HG02678 (cell line): ENCODE data around the gene SPAG16.

Source experiments
- ATAC-seq: cut with Tn5 transposase; IDR thresholded peaks from one replicate; pipeline ENCODE4 v1.9.1; 2021; ENCODE audit warnings: mild to moderate bottlenecking, moderate library complexity; ENCODE audit not compliant: unreplicated experiment

SPAG16 gene

GRCh38 chr2:213789940-213790339 is 505.7 kb downstream of the SPAG16 start:
- ATAC-seq: no peak

DNA sequence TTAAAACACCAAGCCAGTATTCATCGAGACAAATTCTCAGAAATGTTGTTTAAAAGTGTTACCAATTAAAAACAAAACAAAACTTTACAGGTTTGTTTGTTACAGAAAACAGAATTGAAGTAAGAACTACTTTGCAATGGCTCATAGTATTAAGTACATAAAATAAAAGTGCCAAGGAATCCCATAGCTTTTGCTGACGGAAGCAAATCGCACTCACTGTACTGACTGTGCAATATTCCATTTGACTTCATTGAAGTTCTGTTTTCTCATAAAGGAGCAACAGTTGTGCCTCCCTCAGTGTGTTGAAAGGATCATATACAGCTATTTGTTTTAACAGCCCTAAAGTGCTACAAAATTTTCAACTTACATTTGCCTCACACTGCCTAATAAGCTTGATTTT is 507.8 kb downstream of the SPAG16 start:
- no peak for ATAC-seq

GRCh38 chr2:213806125-213806726 is 522.0 kb downstream of the SPAG16 start:
- peak; percentile 50 for ATAC-seq

- ATAC-seq: no peak
These were observed 532.3 kb downstream of the SPAG16 start for GRCh38 chr2:213816583-213816982.

DNA sequence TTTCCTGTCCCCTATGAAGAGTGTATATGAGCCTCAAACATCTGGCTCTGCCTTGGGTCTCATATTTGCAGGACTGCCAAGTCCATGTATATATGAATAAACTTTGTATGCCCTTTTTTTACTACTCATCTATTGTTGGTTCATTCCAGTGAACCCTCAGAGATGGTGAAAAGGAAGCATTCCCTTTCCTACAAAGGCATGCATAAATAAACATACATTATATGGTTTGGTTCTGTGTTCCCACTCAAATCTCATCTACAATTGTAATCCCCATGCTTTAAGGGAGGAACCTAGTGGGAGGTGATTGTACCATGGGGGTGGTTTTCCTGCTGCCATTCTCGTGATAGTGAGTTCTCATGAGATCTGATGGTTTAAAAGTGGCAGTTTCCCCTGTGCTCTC is 534.2 kb downstream of the SPAG16 start:
- ATAC-seq: no peak

GRCh38 chr2:213834331-213834730 is 550.1 kb downstream of the SPAG16 start:
- no peak for ATAC-seq

GRCh38 chr2:213834746-213835145 is 550.5 kb downstream of the SPAG16 start:
- ATAC-seq: no peak

- no peak for ATAC-seq
These were observed 562.6 kb downstream of the SPAG16 start for GRCh38 chr2:213846856-213847255.

DNA sequence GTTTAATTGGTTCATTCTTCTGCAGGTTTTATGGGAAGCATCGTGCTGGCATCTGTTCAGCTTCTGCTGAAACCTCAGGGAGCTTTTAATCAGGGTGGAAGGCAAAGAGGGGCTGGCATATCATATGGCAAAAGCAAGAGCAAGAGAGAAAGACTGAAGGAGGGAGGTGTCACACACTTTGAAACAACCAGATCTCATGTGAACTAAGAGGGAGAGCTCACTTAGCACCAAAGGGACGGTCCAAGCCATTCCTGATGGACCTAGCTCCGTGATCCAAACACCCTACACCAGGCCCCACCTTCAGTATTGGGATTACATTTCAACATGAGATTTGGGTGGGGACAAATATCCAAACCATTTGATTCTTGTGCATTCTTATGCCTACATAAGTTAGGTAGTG is 563.1 kb downstream of the SPAG16 start:
- no peak for ATAC-seq

GRCh38 chr2:213848631-213849030 is 564.4 kb downstream of the SPAG16 start:
- no peak for ATAC-seq

GRCh38 chr2:213861638-213862037 is 577.4 kb downstream of the SPAG16 start:
- no peak for ATAC-seq

DNA sequence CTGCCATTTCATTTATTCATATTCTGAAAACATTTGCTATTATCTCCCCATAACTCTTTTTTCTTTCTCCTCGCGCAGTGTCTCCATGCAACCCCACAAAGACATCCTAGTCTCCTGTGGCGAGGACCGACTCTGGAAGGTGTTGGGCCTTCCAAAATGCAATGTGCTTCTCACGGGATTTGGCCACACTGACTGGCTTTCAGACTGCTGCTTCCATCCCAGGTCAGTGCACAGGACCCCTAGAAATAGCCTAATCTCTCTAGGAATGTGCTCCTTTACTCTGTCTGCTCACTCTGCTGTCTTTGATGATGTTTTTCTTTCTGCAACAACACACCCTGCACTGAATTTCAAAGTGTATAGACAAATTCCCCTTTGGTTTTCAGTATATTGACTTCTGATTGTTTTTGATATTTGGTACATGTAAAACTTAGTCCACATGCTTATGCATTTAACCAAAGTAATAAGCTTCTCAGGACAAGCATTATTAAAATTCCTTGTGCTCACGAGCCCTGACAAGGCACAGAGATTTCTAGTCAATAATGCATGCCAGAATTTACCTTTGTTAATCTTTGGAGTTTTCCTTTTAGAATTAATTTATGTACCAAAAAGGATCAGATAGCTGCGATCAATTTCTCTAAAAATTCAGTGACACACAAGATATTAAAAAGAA is 578.3 kb downstream of the SPAG16 start:
- no peak for ATAC-seq

- ATAC-seq: no peak
These were observed 579.3 kb downstream of the SPAG16 start for GRCh38 chr2:213863541-213863940.

DNA sequence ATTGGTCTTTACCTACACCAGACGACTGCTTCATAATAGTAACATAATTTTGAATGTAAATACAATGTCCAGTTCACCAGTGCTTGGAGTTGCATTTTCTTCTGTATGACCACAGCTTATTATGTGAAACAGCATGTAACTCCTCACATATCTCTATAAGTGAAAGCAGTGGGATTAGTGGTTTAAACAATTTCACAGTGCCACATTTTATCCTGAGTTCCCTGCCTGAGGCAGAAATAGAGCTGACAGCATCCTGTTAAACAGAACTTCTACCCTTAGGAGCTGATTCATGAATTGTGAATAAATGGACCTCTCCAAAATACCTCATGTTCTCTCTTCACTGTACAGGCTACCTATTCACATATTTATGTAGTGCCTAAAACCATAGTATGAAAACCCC is 584.3 kb downstream of the SPAG16 start:
- no peak for ATAC-seq

DNA sequence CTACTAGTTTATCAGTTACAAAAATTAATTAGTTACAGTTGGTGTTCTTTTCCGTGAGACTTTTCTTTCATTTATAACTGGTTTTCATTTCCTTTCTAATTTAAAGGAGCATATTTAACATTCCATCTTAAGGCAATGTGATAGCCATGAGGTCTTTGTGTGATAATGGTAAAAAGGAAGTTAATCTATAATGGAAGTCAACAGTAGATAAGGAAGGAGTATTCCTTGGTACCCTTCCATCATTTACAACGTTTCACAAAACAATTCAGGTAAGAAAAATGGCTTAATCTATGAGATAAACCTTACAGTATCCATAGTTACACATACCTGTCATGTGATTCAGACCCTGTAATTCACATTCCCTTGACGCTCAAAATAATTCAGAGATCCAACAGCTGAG is 601.2 kb downstream of the SPAG16 start:
- ATAC-seq: no peak

DNA sequence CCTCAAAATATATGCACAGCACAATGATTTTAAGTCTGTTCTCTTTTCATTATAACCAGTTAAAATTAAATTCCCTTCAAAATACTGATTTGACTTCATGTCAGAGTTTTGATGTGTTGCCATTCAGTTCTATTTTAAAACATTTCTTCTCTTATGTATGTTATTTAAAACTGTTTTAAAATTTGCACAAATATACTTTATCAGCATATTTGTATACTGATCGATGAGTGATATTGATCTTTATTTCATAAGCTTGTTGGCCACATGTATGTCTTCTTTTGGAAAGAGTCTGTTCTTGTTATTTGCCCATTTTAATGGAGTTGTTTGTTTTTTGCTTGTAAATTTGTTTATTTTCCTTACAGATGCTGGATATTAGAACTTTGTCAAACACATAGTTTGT is 630.2 kb downstream of the SPAG16 start:
- no peak for ATAC-seq

DNA sequence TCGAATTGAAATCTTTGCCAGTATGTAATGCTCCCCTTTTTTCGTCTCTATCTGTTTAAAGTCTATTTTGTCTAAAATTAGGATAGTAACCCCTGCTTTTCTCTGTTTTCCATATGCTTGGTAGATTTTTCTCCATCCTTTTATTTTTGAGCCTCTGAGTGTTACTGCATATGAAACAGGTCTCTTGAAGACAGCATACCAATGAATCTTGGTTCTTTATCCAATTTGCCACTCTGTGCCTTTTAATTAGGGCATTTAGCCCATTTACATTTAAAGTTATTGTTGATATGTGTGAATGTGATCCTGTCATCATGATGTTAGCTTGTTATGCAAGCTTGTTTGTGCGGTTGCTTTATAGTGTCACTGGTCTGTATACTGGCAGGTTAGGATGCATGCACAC is 635.8 kb downstream of the SPAG16 start:
- no peak for ATAC-seq

DNA sequence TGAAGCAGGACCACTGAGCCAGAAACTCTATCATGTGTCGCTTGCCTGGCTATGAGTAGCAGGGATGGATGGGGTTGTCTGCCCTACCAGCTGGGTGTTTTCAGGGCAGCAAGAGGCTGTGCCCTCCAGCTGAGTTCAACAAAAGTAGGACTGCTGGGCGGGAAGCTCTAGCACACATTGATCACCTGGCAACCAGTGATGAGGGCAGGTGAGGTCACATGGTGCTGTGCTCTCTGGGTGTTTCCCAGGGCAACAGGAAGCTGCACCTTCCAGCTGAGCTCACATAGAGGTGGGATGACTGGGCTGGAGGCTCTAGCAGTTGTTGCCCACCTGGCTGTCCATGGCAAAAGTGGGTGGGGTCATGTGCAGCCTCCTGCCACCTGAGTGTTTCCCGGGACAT is 639.3 kb downstream of the SPAG16 start:
- no peak for ATAC-seq

GRCh38 chr2:213934560-213934959 is 650.3 kb downstream of the SPAG16 start:
- peak; percentile 99 for ATAC-seq

DNA sequence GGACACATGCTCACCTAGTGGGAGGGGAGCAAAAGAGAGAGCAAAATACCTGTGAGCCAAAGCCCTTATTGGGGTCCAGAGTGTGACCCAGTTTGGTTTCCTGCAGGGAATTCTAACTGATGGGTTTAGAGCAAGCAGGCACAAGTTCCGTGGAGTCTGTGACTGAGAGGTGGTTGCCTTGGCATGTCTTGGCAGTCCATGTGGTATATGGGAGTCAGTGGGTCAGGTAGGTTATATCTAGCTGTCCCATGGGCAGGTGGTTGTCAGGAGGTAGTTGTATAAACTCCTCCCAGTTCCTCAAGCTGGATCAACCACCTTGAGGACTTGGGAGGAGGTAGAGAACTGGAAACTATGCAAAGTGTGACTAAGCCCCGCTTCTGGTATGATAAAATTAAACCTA is 673.8 kb downstream of the SPAG16 start:
- ATAC-seq: no peak

DNA sequence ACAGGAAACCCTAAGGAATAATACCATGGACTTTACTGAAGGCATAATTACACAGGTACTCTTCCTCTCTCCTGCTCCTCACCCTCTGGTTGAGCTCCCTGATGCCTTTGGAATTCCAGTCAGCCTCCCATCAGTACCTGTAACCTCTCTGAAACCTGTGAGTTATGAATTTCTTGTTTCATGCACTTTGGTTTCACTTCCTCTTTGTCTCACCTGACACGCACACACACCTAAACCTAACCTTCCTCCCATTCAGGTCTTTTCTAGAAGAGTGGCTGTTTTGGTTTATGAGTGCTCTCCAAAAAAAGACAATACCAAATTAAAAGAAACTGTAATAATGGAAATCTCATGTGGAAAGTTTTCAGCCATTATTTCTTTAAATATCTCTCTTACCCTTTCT is 675.3 kb downstream of the SPAG16 start:
- peak; percentile 44 for ATAC-seq

DNA sequence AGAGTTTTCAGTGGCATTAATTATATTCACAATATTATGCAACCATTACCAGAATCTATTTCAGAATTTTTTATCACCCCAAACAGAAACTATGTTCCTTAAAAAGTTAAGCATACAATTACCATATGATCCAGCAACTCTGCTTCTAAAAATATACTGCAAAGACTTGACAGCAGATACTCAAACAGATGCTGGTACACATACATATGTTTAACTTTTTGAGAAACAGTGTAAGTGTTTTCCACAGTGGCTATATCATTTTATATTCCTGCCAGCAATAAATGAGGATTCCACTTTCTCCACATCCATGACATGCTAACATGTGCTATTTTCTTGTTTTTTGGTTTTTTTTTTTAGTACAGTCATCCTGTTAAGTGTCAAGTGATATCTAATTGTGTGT is 687.3 kb downstream of the SPAG16 start:
- no peak for ATAC-seq

DNA sequence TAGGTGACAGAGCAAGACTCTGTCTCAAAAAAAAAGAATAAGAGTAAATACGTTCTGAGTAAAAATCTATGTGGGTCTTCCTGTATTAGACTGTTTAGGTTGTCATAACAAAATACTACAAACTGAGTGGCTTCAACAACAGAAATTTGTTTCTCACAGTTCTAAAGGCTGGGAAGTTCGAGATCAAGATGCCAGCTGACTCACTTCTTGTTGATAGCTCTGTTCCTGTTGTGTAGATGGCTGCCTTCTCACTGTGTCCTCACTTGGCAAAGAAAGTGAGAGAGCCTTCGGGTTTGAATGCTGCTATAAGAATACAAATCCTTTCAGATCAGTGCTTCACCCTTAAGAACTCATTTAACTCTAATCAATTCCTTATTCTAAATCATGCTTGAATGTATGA is 696.6 kb downstream of the SPAG16 start:
- no peak for ATAC-seq
